Fibroblast of pulmonary artery (primary cell): ENCODE results near the gene VPS13D.
A peak's percentile ranks its signal among the peaks of the same experiment; 100 is the strongest.

Experiments used
- DNase-seq: peaks from one replicate; pipeline ENCODE4 v3.0.0-alpha.2; 2010; ENCODE audit warnings: low read depth
- H3K4me3 ChIP-seq: replicated peaks from 2 replicates; pipeline ENCODE4 v1.5.1; 2011; ENCODE audit warnings: low read depth, mild to moderate bottlenecking, control low read depth, low read length, moderate library complexity
- TF ChIP-seq, protein P1 (sequence below): IDR thresholded peaks from 2 replicates; pipeline ENCODE4 v1.5.1; 2011; ENCODE audit warnings: mild to moderate bottlenecking, control low read depth, low read length, inconsistent platforms; ENCODE audit errors: missing control alignments

The VPS13D gene

DNA sequence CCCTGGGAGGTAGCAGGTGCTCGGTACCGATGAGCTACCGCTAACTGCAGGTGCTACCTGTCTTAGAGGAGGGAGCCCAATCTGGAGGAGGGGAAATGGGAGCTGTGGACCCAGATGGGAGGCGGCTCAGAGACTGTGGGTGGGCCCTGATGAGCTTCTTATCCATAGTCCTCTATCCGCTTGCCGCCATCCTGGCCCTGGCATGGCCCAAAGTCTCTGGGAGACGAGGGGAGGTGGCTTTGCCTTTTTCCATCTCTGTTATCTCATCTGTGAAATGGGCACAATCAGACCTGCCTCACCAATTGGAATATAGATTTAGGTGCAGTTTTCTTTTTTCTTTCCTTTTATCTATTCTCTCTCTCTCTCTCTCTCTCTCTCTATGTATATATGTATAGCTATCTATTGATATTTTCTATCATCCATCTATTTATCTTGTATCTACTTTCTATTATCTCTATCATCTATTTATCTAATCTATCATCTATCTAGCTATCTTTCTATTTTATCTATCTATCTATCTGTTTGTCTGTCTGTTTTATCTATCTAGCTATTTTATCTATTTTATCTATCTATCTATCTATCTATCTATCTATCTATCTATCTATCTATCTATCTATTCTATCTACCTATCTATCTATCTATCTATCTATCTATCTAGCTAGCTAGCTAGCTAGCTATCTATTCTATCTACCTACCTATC lies 46.6 kb upstream of the VPS13D start:
- H3K4me3 ChIP-seq = no peak overlapping the region
- DNase-seq = no peak
- TF ChIP-seq, protein P1, sequence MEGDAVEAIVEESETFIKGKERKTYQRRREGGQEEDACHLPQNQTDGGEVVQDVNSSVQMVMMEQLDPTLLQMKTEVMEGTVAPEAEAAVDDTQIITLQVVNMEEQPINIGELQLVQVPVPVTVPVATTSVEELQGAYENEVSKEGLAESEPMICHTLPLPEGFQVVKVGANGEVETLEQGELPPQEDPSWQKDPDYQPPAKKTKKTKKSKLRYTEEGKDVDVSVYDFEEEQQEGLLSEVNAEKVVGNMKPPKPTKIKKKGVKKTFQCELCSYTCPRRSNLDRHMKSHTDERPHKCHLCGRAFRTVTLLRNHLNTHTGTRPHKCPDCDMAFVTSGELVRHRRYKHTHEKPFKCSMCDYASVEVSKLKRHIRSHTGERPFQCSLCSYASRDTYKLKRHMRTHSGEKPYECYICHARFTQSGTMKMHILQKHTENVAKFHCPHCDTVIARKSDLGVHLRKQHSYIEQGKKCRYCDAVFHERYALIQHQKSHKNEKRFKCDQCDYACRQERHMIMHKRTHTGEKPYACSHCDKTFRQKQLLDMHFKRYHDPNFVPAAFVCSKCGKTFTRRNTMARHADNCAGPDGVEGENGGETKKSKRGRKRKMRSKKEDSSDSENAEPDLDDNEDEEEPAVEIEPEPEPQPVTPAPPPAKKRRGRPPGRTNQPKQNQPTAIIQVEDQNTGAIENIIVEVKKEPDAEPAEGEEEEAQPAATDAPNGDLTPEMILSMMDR = no peak

GRCh38 chr1:12184008-12184681 lies 45.7 kb upstream of the VPS13D start:
- H3K4me3 ChIP-seq = no peak overlapping the region
- TF ChIP-seq, protein P1 = peak; percentile 39
- DNase-seq = peak; percentile 95

GRCh38 chr1:12185036-12185917 lies 44.6 kb upstream of the VPS13D start:
- TF ChIP-seq, protein P1 = no peak
- no peak for DNase-seq
- H3K4me3 ChIP-seq = no peak overlapping the region

DNA sequence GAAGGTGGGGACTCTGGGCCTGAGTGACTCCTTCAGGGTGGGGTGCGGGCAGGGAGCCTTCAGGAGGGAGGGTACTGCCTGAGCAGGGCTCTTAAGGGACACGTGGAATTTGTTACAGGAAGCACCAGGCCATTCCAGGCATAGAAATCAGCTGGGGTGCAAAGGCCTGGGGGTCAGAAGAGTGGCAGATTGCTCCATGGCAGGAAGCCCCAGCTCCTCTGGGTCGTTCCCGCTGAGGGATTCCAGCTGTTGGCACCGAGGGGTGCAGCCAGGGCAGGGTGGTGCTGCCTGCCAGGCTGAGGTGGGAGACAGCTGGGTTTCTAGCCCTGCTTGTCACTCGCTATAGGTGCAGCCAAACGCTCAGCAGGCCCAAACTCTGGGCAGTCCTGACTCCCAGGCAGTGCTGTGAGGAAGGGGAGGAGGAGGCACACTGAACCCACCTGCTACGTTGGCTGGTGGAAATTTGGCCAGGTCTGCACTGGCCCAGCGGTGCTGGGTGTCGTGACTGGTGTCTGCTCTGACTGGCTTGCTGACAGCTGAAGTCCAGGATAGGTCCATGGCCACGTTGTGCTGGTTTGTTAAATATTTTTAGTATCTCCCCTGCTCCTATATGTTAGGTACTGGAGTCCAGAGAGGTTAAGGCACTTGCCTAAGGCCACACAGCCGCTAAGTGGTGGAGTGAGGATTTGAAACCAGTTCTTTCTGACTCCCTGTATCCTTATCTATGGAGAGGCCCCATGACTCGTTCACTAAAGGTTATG lies 43.7 kb upstream of the VPS13D start:
- DNase-seq = no peak
- TF ChIP-seq, protein P1 = no peak
- H3K4me3 ChIP-seq = no peak overlapping the region

DNA sequence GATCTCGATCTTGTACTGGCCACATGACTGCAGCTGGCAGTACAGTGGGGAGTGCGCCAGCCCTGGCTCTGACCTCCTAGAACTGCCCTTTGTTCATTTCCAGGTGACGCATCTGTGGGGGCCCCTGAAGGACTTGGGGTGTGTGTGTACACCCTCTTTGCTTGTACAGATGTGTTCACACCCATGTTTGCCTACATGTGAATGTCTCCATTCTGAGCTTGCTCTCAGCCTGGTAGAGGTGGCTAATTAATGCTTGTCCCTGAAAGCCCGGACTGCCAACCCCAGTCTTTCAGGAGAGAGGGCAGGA lies 43.2 kb upstream of the VPS13D start:
- H3K4me3 ChIP-seq = no peak overlapping the region
- DNase-seq = no peak
- TF ChIP-seq, protein P1 = no peak

- no peak overlapping the region for H3K4me3 ChIP-seq
- TF ChIP-seq, protein P1 = no peak
- no peak for DNase-seq
Observed at GRCh38 chr1:12188115-12188514, 41.7 kb upstream of the VPS13D start.
